ENCODE results near the gene TRIM71. TPM values are rescaled to one million over a fixed set of nuclear protein-coding genes. Genes with fewer than 3 reads are reported as not detected.

TRIM71 gene
- total RNA-seq, 1 donor from 2014 or later: 106 TPM

DNA sequence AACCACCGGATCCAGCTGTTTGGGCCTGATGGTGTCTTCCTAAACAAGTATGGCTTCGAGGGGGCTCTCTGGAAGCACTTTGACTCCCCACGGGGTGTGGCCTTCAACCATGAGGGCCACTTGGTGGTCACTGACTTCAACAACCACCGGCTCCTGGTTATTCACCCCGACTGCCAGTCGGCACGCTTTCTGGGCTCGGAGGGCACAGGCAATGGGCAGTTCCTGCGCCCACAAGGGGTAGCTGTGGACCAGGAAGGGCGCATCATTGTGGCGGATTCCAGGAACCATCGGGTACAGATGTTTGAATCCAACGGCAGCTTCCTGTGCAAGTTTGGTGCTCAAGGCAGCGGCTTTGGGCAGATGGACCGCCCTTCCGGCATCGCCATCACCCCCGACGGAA is 73.6 kb downstream of the TRIM71 start:
- no peak overlapping the region for H3K27ac Mint-ChIP-seq
- H3K36me3 ChIP-seq: peaks cover 24% of the 10 kb centered on the region

DNA sequence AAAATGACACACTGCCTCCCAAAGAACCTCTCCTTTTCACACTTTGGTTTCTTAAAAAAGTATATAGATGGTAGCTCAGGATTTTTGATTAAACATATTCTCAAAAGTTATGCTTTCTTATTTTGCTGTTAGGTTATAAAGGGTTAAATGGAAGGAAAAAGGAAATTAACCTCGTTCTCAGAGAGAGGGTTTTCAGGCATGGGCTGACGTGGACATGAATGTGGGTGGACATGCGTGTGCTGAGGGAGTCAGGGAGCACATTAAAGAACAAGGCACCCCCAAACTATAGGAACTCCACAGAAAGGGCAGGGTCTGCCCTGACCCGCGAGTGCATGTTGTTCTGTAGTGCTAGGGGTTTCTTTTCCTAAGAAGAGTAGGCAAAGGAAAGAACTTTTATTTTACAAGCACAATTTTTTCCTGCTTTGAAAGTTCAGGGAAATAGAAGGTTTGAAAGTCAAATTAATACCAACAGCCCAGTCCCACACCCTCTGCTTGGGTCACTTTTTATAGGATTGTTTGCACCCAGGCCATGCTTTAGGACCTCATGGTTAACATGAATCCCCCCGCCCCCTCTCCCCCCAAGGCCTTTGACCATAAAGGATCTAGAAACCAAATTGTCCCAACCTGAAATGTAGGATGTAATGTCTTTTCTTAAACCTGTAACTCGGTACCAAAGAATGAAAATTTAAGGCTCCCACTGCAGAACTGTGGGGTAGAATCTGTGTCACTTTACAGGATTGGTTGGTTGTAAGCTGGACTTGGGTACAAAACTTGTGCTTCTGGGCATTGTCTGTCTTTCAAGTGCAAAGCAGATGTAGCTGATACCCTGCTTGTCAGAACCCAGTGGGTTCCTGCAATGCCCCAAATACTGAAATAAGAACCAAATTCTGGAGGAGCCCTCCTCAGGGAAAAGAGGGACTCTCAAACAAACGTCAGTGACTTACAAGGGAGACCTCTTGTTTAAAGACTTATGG is 75.1 kb downstream of the TRIM71 start:
- Histone ChIP-seq H3F3A (ENCODE audit: low read depth) (peaks cover 63% of the 10 kb centered on the region), H3K9me3 (ENCODE audit: low read depth) (no peaks in the 10 kb centered on the region), H3K4me2 (no peak overlapping the region), H4K20me1 (ENCODE audit: low read depth) (peaks cover 98% of the 10 kb centered on the region), H3K27ac (peak overlapping the region; percentile 13), H3K36me3 (peaks cover 19% of the 10 kb centered on the region), H3K9ac (no peak overlapping the region), H3K79me2 (ENCODE audit: low read depth) (peaks cover 98% of the 10 kb centered on the region), H3K27me3 (no peaks in the 10 kb centered on the region), H3K4me1 (peaks cover 7% of the 10 kb centered on the region), H3K4me3 (no peak overlapping the region), H2AFZ (replicated peaks) (no peak overlapping the region)
- Mint-ChIP-seq H3K9me3 (no peaks in the 10 kb centered on the region), H3K27ac (no peak overlapping the region), H3K27me3 (ENCODE audit: insufficient read depth, low read depth) (no peaks in the 10 kb centered on the region), H3K36me3 (peaks cover 62% of the 10 kb centered on the region), H3K4me1 (no peaks in the 10 kb centered on the region), H3K4me3 (no peak overlapping the region)
- TF ChIP-seq EZH2phosphoT487 (IDR thresholded peaks at IDR 0.05): no peak
- TF ChIP-seq, protein P1, sequence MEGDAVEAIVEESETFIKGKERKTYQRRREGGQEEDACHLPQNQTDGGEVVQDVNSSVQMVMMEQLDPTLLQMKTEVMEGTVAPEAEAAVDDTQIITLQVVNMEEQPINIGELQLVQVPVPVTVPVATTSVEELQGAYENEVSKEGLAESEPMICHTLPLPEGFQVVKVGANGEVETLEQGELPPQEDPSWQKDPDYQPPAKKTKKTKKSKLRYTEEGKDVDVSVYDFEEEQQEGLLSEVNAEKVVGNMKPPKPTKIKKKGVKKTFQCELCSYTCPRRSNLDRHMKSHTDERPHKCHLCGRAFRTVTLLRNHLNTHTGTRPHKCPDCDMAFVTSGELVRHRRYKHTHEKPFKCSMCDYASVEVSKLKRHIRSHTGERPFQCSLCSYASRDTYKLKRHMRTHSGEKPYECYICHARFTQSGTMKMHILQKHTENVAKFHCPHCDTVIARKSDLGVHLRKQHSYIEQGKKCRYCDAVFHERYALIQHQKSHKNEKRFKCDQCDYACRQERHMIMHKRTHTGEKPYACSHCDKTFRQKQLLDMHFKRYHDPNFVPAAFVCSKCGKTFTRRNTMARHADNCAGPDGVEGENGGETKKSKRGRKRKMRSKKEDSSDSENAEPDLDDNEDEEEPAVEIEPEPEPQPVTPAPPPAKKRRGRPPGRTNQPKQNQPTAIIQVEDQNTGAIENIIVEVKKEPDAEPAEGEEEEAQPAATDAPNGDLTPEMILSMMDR (IDR thresholded peaks at IDR 0.05): no peak
- no peak for TF ChIP-seq EZH2 (IDR thresholded peaks at IDR 0.05)
- DNase-seq (ENCODE audit: low spot score): no peak

More for the DNA sequence above, 73.6 kb downstream of the TRIM71 start:
- Histone ChIP-seq H3K4me2 (no peak overlapping the region), H3K27ac (no peak overlapping the region), H3F3A (ENCODE audit: low read depth) (peaks cover 59% of the 10 kb centered on the region), H2AFZ (replicated peaks) (no peak overlapping the region), H3K27me3 (no peaks in the 10 kb centered on the region), H3K4me3 (no peak overlapping the region), H3K9me3 (ENCODE audit: low read depth) (no peaks in the 10 kb centered on the region), H3K4me1 (peaks cover 11% of the 10 kb centered on the region), H3K9ac (no peak overlapping the region), H3K79me2 (ENCODE audit: low read depth) (peaks cover 100% of the 10 kb centered on the region), H4K20me1 (ENCODE audit: low read depth) (peaks cover 99% of the 10 kb centered on the region)
- H3K27me3 Mint-ChIP-seq (ENCODE audit: insufficient read depth, low read depth): no peaks in the 10 kb centered on the region
- H3K4me1 Mint-ChIP-seq: peaks cover 13% of the 10 kb centered on the region
- TF ChIP-seq EZH2 (IDR thresholded peaks at IDR 0.05) (no peak), EZH2phosphoT487 (IDR thresholded peaks at IDR 0.05) (no peak)
- H3K36me3 Mint-ChIP-seq: peaks cover 65% of the 10 kb centered on the region
- no peak for DNase-seq (ENCODE audit: low spot score)
- no peaks in the 10 kb centered on the region for H3K9me3 Mint-ChIP-seq
- no peak overlapping the region for H3K4me3 Mint-ChIP-seq

DNA sequence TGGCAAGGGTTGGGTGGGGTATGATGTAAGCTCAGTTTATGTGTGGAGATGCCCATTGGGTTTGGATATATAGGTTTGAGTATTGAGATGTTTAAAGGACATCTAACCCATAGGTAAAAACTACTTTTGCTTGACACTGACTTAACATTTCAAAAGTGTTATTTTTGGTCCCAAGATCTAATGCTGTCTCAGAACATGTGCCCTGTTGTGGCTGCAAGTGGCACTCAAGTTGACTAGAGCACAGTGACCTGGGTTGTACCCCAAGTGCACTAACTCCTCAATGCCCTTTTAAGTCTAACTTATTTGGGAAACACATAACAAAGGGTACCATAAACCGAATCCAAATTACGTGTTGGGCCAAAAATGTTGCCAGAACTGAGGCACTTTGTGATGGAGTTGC is 77.2 kb downstream of the TRIM71 start:
- H3K27ac Mint-ChIP-seq: no peak overlapping the region
- Histone ChIP-seq H3K4me3 (no peak overlapping the region), H3K27ac (no peak overlapping the region), H3K36me3 (peaks cover 15% of the 10 kb centered on the region), H4K20me1 (ENCODE audit: low read depth) (peaks cover 97% of the 10 kb centered on the region), H3K79me2 (ENCODE audit: low read depth) (peaks cover 95% of the 10 kb centered on the region), H3K9me3 (ENCODE audit: low read depth) (no peaks in the 10 kb centered on the region), H3K27me3 (no peaks in the 10 kb centered on the region), H3K4me2 (no peak overlapping the region), H3F3A (ENCODE audit: low read depth) (peaks cover 75% of the 10 kb centered on the region), H3K4me1 (peaks cover 18% of the 10 kb centered on the region), H2AFZ (replicated peaks) (no peak overlapping the region), H3K9ac (no peak overlapping the region)
- DNase-seq (ENCODE audit: low spot score): no peak
- TF ChIP-seq EZH2phosphoT487 (IDR thresholded peaks at IDR 0.05): no peak
- no peak for TF ChIP-seq EZH2 (IDR thresholded peaks at IDR 0.05)
- TF ChIP-seq, protein P1 (IDR thresholded peaks at IDR 0.05): no peak
- peaks cover 2% of the 10 kb centered on the region for H3K27me3 Mint-ChIP-seq (ENCODE audit: insufficient read depth, low read depth)
- H3K4me3 Mint-ChIP-seq: no peak overlapping the region
- no peaks in the 10 kb centered on the region for H3K9me3 Mint-ChIP-seq
- peaks cover 57% of the 10 kb centered on the region for H3K36me3 Mint-ChIP-seq
- H3K4me1 Mint-ChIP-seq: no peaks in the 10 kb centered on the region

DNA sequence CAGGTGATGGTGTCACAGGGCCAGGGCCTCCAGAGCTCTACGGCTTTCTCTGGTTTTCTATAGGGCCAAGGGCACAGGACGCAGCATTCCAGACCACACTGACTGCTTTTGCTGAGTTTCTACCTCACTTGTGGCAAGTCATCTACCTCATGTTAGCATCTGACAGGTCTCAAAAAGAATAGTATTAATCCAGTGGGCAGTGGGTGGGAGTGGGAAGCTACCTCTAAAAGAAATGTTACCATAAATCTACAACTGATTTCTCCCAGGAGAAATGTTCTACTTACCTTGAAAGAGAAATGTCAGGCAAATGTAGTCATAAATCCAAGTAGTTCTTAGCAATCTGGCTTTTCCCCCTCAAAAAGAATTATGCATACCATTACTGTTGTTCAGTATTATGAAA is 77.9 kb downstream of the TRIM71 start:
- Histone ChIP-seq H3K27me3 (no peaks in the 10 kb centered on the region), H3K27ac (no peak overlapping the region), H3K36me3 (peaks cover 11% of the 10 kb centered on the region), H3K79me2 (ENCODE audit: low read depth) (peaks cover 88% of the 10 kb centered on the region), H3F3A (ENCODE audit: low read depth) (peaks cover 77% of the 10 kb centered on the region), H3K4me3 (no peak overlapping the region), H3K4me1 (peaks cover 18% of the 10 kb centered on the region), H3K9me3 (ENCODE audit: low read depth) (no peaks in the 10 kb centered on the region), H3K9ac (no peak overlapping the region), H4K20me1 (ENCODE audit: low read depth) (peaks cover 91% of the 10 kb centered on the region), H2AFZ (replicated peaks) (no peak overlapping the region), H3K4me2 (no peak overlapping the region)
- no peak for DNase-seq (ENCODE audit: low spot score)
- Mint-ChIP-seq H3K4me1 (no peaks in the 10 kb centered on the region), H3K27me3 (ENCODE audit: insufficient read depth, low read depth) (peaks cover 2% of the 10 kb centered on the region), H3K27ac (no peak overlapping the region), H3K9me3 (no peaks in the 10 kb centered on the region), H3K36me3 (peaks cover 50% of the 10 kb centered on the region), H3K4me3 (no peak overlapping the region)
- TF ChIP-seq EZH2phosphoT487 (IDR thresholded peaks at IDR 0.05) (no peak), EZH2 (IDR thresholded peaks at IDR 0.05) (no peak)
- TF ChIP-seq, protein P1 (IDR thresholded peaks at IDR 0.05): no peak
